HepG2 (cell line): ENCODE data around the gene CLIC6. TPM values are rescaled to one million over a fixed set of nuclear protein-coding genes. Genes with fewer than 3 reads are reported as not detected.
A peak's percentile ranks its signal among the peaks of the same experiment; 100 is the strongest.

Experiments used
- ARNT2 ChIP-seq: sonication (generic); formaldehyde crosslinking; IDR thresholded peaks from 2 replicates; pipeline ENCODE4 v1.8.0; 2022; ENCODE audit warnings: mild to moderate bottlenecking, low read depth, missing genetic modification reagents, moderate library complexity
- BCL6 ChIP-seq: IDR thresholded peaks from 2 replicates; pipeline ENCODE4 v1.6.1; 2016; ENCODE audit warnings: missing genetic modification reagents, missing compliant biosample characterization
- BRD4 ChIP-seq: sonication (generic); formaldehyde crosslinking; IDR thresholded peaks from 2 replicates; pipeline ENCODE4 v1.4.0; 2020; ENCODE audit warnings: missing genetic modification reagents
- HES4 ChIP-seq: sonication (generic); formaldehyde crosslinking; IDR thresholded peaks from 2 replicates; pipeline ENCODE4 v1.9.0; 2021; ENCODE audit warnings: mild to moderate bottlenecking, missing genetic modification reagents, borderline replicate concordance
- JUN ChIP-seq: sonication (generic); formaldehyde crosslinking; IDR thresholded peaks from 2 replicates; pipeline ENCODE4 v1.4.0; 2020; ENCODE audit warnings: mild to moderate bottlenecking, missing genetic modification reagents
- KAT8 ChIP-seq: IDR thresholded peaks from 2 replicates; pipeline ENCODE4 v1.6.1; 2016; ENCODE audit warnings: missing genetic modification reagents, missing compliant biosample characterization
- MAZ ChIP-seq, 2 experiments: sonication (generic) in 1 of 2; formaldehyde crosslinking in 1 of 2; IDR thresholded peaks; 2 replicates each; pipeline versions ENCODE4 v1.5.0 to v1.6.1; 2012 to 2020; ENCODE audit warnings: low read depth in 2 of 2, mild to moderate bottlenecking in 2 of 2, borderline replicate concordance in 1 of 2, improper control_type of control experiment in 1 of 2, low read length in 1 of 2, missing genetic modification reagents in 1 of 2, moderate library complexity in 1 of 2
- MIXL1 ChIP-seq: IDR thresholded peaks from 2 replicates; pipeline ENCODE4 v1.6.1; 2016
- NONO ChIP-seq, 2 experiments: fragments of 450-650 bp in 1 of 2; sonication (generic) in 1 of 2; formaldehyde crosslinking in 1 of 2; IDR thresholded peaks in 1 of 2; conservative IDR thresholded peaks in 1 of 2; 2 replicates each; pipeline versions ENCODE4 v1.6.1 to v1.8.0; 2017 to 2022; ENCODE audit warnings: mild to moderate bottlenecking in 1 of 2, missing genetic modification reagents in 1 of 2, moderate library complexity in 1 of 2
- NR2C2 ChIP-seq: sonication (generic); formaldehyde crosslinking; IDR thresholded peaks from 2 replicates; pipeline ENCODE4 v1.4.0; 2020; ENCODE audit warnings: missing genetic modification reagents, mild to moderate bottlenecking, moderate library complexity, borderline replicate concordance
- RXRB ChIP-seq: IDR thresholded peaks from 2 replicates; pipeline ENCODE4 v1.6.1; 2016; ENCODE audit warnings: borderline replicate concordance, missing genetic modification reagents, missing compliant biosample characterization
- ZFAT ChIP-seq: sonication (generic); formaldehyde crosslinking; conservative IDR thresholded peaks from 2 replicates; pipeline ENCODE4 v1.8.1; 2023; ENCODE audit warnings: missing genetic modification reagents, inconsistent platforms
- ZNF234 ChIP-seq: sonication (generic); formaldehyde crosslinking; conservative IDR thresholded peaks from 2 replicates; pipeline ENCODE4 v1.5.1; 2020; ENCODE audit warnings: mild to moderate bottlenecking, missing genetic modification reagents
- ZNF441 ChIP-seq: sonication (generic); formaldehyde crosslinking; IDR thresholded peaks from 2 replicates; pipeline ENCODE4 v1.7.0; 2021; ENCODE audit warnings: missing genetic modification reagents, borderline replicate concordance
- ZNF674 ChIP-seq: sonication (generic); formaldehyde crosslinking; IDR thresholded peaks from 2 replicates; pipeline ENCODE4 v1.5.0; 2020; ENCODE audit warnings: low read depth, mild to moderate bottlenecking, missing genetic modification reagents
- ZNF724P ChIP-seq: sonication (generic); formaldehyde crosslinking; IDR thresholded peaks from 2 replicates; pipeline ENCODE4 v1.8.0; 2022; ENCODE audit warnings: missing genetic modification reagents, borderline replicate concordance
- ZNF768 ChIP-seq: sonication (generic); formaldehyde crosslinking; IDR thresholded peaks from 2 replicates; pipeline ENCODE4 v1.4.0; 2020; ENCODE audit warnings: missing genetic modification reagents
- polyA plus RNA-seq, 8 experiments: library from polyadenylated mRNA; depleted of rRNA in 3 of 8; stranded (reverse) in 7 of 8; unstranded in 1 of 8; fragments of >200 nt; fragmentation: Illumina TruSeq in 4 of 8; extraction: Trizol in 4 of 8; gene quantifications; 2 replicates each; pipeline versions ENCODE4 v1.2.1 to v1.2.3, GENCODE V29; 2011 to 2016; ENCODE audit warnings: low read depth in 4 of 8, missing spikeins in 1 of 8, mixed read lengths in 1 of 8; ENCODE audit not compliant: insufficient read depth in 1 of 8
- total RNA-seq, 5 experiments: library from RNA; depleted of rRNA; stranded (reverse); fragments of >200 nt; fragmentation: Illumina TruSeq; extraction: Trizol; gene quantifications; 2 replicates each; pipeline ENCODE4 v1.2.3, GENCODE V29; 2016; ENCODE audit warnings: low read depth in 1 of 5
- TF ChIP-seq, protein P1 (sequence below), 2 experiments: sonication (generic) in 1 of 2; formaldehyde crosslinking in 1 of 2; IDR thresholded peaks; 2 replicates each; pipeline versions ENCODE4 v1.6.1 to v1.9.0; 2014 to 2022; ENCODE audit warnings: antibody characterized with exemption in 1 of 2, borderline replicate concordance in 1 of 2, inconsistent platforms in 1 of 2, low read depth in 1 of 2, missing genetic modification reagents in 1 of 2
- TF ChIP-seq, protein P2 (sequence below): sonication (generic); formaldehyde crosslinking; IDR thresholded peaks from 2 replicates; pipeline ENCODE4 v1.5.0; 2020; ENCODE audit warnings: missing genetic modification reagents
- TF ChIP-seq, protein P3 (sequence below): sonication (generic); formaldehyde crosslinking; IDR thresholded peaks from 2 replicates; pipeline ENCODE4 v1.5.0; 2020; ENCODE audit warnings: mild to moderate bottlenecking, missing genetic modification reagents

The CLIC6 gene
- total and polyA plus RNA-seq, 2 of the 13 experiments (the other 11 are each of a cell fraction or from before 2014, with no cell fraction given), result not detected

DNA sequence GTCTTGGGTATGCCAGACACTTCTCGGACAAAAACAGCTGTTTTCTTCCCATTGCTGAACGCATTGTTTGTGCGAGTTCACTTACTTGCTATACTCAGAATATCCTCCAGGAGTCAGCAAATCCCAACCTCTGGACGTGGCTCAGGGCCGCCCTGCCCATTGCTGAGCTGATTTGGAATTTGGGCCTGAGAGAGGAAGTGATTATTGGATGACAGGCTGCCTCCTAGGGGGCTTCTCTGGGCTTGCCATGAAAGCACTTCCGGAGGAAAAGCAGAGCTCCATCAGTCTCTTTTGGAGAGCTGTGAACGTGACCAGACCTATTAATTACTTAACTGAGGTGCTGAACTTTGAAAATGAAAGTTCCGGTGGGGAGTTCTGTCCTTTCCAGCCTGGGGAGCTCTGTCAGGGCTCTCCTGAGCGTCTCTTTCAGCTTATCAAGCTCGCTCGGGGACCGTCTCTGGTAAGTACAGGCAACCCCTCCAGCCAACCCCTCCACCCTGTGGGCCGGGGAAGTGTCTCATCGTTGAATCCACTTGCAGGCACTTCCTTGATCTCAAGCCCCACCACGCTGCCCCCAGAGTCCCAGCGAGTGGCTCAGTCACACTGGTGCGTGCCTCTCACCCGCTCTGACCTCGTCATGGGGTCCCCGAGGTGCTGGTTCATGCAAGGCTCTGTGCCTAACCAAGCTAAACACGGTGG, 76.9 kb downstream of the CLIC6 start (continued):
- no peak for TF ChIP-seq ZNF441
- TF ChIP-seq MAZ (IDR thresholded peaks at IDR 0.05; ENCODE audit: borderline replicate concordance, low read depth, low read length), result peak; percentile 33; the same call in 1 of the 2 replicates
- TF ChIP-seq MAZ (CRISPR knock-in tag; IDR thresholded peaks at IDR 0.05; ENCODE audit: low read depth), result peak; percentile 58
- TF ChIP-seq RXRB (CRISPR knock-in tag), result no peak
- peak; percentile 71 for TF ChIP-seq MIXL1 (CRISPR knock-in tag)
- TF ChIP-seq ZNF674 (CRISPR knock-in tag), result no peak
- TF ChIP-seq, protein P1, sequence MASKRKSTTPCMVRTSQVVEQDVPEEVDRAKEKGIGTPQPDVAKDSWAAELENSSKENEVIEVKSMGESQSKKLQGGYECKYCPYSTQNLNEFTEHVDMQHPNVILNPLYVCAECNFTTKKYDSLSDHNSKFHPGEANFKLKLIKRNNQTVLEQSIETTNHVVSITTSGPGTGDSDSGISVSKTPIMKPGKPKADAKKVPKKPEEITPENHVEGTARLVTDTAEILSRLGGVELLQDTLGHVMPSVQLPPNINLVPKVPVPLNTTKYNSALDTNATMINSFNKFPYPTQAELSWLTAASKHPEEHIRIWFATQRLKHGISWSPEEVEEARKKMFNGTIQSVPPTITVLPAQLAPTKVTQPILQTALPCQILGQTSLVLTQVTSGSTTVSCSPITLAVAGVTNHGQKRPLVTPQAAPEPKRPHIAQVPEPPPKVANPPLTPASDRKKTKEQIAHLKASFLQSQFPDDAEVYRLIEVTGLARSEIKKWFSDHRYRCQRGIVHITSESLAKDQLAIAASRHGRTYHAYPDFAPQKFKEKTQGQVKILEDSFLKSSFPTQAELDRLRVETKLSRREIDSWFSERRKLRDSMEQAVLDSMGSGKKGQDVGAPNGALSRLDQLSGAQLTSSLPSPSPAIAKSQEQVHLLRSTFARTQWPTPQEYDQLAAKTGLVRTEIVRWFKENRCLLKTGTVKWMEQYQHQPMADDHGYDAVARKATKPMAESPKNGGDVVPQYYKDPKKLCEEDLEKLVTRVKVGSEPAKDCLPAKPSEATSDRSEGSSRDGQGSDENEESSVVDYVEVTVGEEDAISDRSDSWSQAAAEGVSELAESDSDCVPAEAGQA (IDR thresholded peaks at IDR 0.05; ENCODE audit: low read depth), result no peak
- TF ChIP-seq, protein P1 (CRISPR knock-in tag; IDR thresholded peaks at IDR 0.05; ENCODE audit: borderline replicate concordance), result no peak
- TF ChIP-seq ZFAT (CRISPR knock-in tag), result no peak
- no peak for TF ChIP-seq NONO (IDR thresholded peaks at IDR 0.05)
- TF ChIP-seq NONO (CRISPR knock-in tag; conservative IDR thresholded peaks at IDR 0.05), result peak; percentile 58
- TF ChIP-seq NR2C2 (CRISPR knock-in tag), result peak; percentile 90
- TF ChIP-seq, protein P2, sequence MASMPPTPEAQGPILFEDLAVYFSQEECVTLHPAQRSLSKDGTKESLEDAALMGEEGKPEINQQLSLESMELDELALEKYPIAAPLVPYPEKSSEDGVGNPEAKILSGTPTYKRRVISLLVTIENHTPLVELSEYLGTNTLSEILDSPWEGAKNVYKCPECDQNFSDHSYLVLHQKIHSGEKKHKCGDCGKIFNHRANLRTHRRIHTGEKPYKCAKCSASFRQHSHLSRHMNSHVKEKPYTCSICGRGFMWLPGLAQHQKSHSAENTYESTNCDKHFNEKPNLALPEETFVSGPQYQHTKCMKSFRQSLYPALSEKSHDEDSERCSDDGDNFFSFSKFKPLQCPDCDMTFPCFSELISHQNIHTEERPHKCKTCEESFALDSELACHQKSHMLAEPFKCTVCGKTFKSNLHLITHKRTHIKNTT, result no peak
- TF ChIP-seq BRD4 (CRISPR knock-in tag), result no peak
- peak; percentile 78 for TF ChIP-seq KAT8 (CRISPR knock-in tag)
- TF ChIP-seq, protein P3, sequence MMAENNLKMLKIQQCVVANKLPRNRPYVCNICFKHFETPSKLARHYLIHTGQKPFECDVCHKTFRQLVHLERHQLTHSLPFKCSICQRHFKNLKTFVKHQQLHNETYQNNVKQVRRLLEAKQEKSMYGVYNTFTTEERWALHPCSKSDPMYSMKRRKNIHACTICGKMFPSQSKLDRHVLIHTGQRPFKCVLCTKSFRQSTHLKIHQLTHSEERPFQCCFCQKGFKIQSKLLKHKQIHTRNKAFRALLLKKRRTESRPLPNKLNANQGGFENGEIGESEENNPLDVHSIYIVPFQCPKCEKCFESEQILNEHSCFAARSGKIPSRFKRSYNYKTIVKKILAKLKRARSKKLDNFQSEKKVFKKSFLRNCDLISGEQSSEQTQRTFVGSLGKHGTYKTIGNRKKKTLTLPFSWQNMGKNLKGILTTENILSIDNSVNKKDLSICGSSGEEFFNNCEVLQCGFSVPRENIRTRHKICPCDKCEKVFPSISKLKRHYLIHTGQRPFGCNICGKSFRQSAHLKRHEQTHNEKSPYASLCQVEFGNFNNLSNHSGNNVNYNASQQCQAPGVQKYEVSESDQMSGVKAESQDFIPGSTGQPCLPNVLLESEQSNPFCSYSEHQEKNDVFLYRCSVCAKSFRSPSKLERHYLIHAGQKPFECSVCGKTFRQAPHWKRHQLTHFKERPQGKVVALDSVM, result no peak
- no peak for TF ChIP-seq HES4
- TF ChIP-seq ZNF234 (CRISPR knock-in tag), result no peak
- TF ChIP-seq BCL6, result peak; percentile 56; the same call in 1 of the 2 replicates
- no peak for TF ChIP-seq ZNF724P (CRISPR knock-in tag)
- no peak for TF ChIP-seq JUN (CRISPR knock-in tag)
- peak; percentile 39; the same call in 1 of the 2 replicates for TF ChIP-seq ZNF768 (CRISPR knock-in tag)
- TF ChIP-seq ARNT2 (CRISPR knock-in tag), result no peak
